Thyroid gland (tissue), 4 donors: ENCODE measurements around the gene DNER.

Experiments
- CTCF ChIP-seq, 6 experiments: fragments of 200-600 bp in 3 of 6; fragments of 450-650 bp in 3 of 6; sonication (generic) in 3 of 6; IDR thresholded peaks; one replicate each; pipeline ENCODE4 v1.5.1; 2016 to 2019; ENCODE audit warnings: antibody characterized with exemption in 6 of 6, mild to moderate bottlenecking in 2 of 6, inconsistent platforms in 1 of 6, moderate library complexity in 1 of 6
- POLR2A ChIP-seq, 2 donors: fragments of 450-650 bp; IDR thresholded peaks; one replicate each; pipeline ENCODE4 v1.6.1; 2017; ENCODE audit warnings: antibody characterized with exemption in 2 of 2, mild to moderate bottlenecking in 2 of 2, moderate library complexity in 1 of 2

- no peak for TF ChIP-seq CTCF (IDR thresholded peaks at IDR 0.05)
- TF ChIP-seq POLR2A (IDR thresholded peaks at IDR 0.05): no peak
Measured at GRCh38 chr2:229761663-229762062, 47.3 kb upstream of the DNER start.
